ENCODE data around the gene ATP7B.

Gene ATP7B

GRCh38 chr13:51927129-51927528 lies 84.1 kb downstream of the ATP7B start:
- H2AFZ ChIP-seq (ENCODE audit: low read length): no peak overlapping the region
- H3F3A ChIP-seq (ENCODE audit: insufficient read depth, low read length): no peaks in the 10 kb centered on the region
- no peaks in the 10 kb centered on the region for H3K4me1 ChIP-seq (ENCODE audit: low read length)
- no peaks in the 10 kb centered on the region for H3K9me3 ChIP-seq (replicated peaks; ENCODE audit: insufficient read depth, low read length)
- H3K9me2 ChIP-seq (replicated peaks; ENCODE audit: insufficient read depth, low read length): no peaks in the 10 kb centered on the region
- no peaks in the 10 kb centered on the region for H3K27me3 ChIP-seq (replicated peaks; ENCODE audit: insufficient read depth, low read length)
- H4K20me1 ChIP-seq (ENCODE audit: insufficient read depth, low read length): no peaks in the 10 kb centered on the region
- DNase-seq: no peak
- H3K79me2 ChIP-seq (ENCODE audit: low read length): no peaks in the 10 kb centered on the region
- H3K4me3 ChIP-seq (ENCODE audit: low read length): no peak overlapping the region
- no peak overlapping the region for H3K9ac ChIP-seq (ENCODE audit: low read length)
- H3K27ac ChIP-seq (ENCODE audit: low read length): no peak overlapping the region
- no peaks in the 10 kb centered on the region for H3K36me3 ChIP-seq (replicated peaks; ENCODE audit: insufficient read depth, low read length)
- H3K4me2 ChIP-seq (ENCODE audit: low read depth, low read length): no peak overlapping the region
- TF ChIP-seq EZH2 (optimal IDR thresholded peaks at IDR 0.05; ENCODE audit: low read depth, low read length): no peak
- no peak for TF ChIP-seq CTCF (IDR thresholded peaks at IDR 0.05; ENCODE audit: low read length)
- no peak for TF ChIP-seq EZH2phosphoT487 (IDR thresholded peaks at IDR 0.05; ENCODE audit: low read length)

- H3K27me3 ChIP-seq (replicated peaks; ENCODE audit: insufficient read depth, low read length): no peaks in the 10 kb centered on the region
- H3K4me2 ChIP-seq (ENCODE audit: low read depth, low read length): no peak overlapping the region
- H3K79me2 ChIP-seq (ENCODE audit: low read length): no peaks in the 10 kb centered on the region
- H3K27ac ChIP-seq (ENCODE audit: low read length): no peak overlapping the region
- H3F3A ChIP-seq (ENCODE audit: insufficient read depth, low read length): no peaks in the 10 kb centered on the region
- H3K9me2 ChIP-seq (replicated peaks; ENCODE audit: insufficient read depth, low read length): no peaks in the 10 kb centered on the region
- no peaks in the 10 kb centered on the region for H3K9me3 ChIP-seq (replicated peaks; ENCODE audit: insufficient read depth, low read length)
- no peak overlapping the region for H3K4me3 ChIP-seq (ENCODE audit: low read length)
- no peaks in the 10 kb centered on the region for H4K20me1 ChIP-seq (ENCODE audit: insufficient read depth, low read length)
- TF ChIP-seq CTCF (IDR thresholded peaks at IDR 0.05; ENCODE audit: low read length): no peak
- TF ChIP-seq EZH2 (optimal IDR thresholded peaks at IDR 0.05; ENCODE audit: low read depth, low read length): no peak
- no peak for TF ChIP-seq EZH2phosphoT487 (IDR thresholded peaks at IDR 0.05; ENCODE audit: low read length)
- no peak overlapping the region for H3K9ac ChIP-seq (ENCODE audit: low read length)
- H2AFZ ChIP-seq (ENCODE audit: low read length): no peak overlapping the region
- no peaks in the 10 kb centered on the region for H3K36me3 ChIP-seq (replicated peaks; ENCODE audit: insufficient read depth, low read length)
- DNase-seq: no peak
- no peaks in the 10 kb centered on the region for H3K4me1 ChIP-seq (ENCODE audit: low read length)
Measured at GRCh38 chr13:51926528-51926885, 84.7 kb downstream of the ATP7B start.

GRCh38 chr13:51925865-51926527 lies 85.3 kb downstream of the ATP7B start:
- no peaks in the 10 kb centered on the region for H3K9me3 ChIP-seq (replicated peaks; ENCODE audit: insufficient read depth, low read length)
- H3K4me1 ChIP-seq (ENCODE audit: low read length): no peaks in the 10 kb centered on the region
- H3K4me2 ChIP-seq (ENCODE audit: low read depth, low read length): no peak overlapping the region
- no peaks in the 10 kb centered on the region for H4K20me1 ChIP-seq (ENCODE audit: insufficient read depth, low read length)
- TF ChIP-seq EZH2 (optimal IDR thresholded peaks at IDR 0.05; ENCODE audit: low read depth, low read length) (no peak), CTCF (IDR thresholded peaks at IDR 0.05; ENCODE audit: low read length) (no peak), EZH2phosphoT487 (IDR thresholded peaks at IDR 0.05; ENCODE audit: low read length) (no peak)
- DNase-seq: no peak
- no peaks in the 10 kb centered on the region for H3K36me3 ChIP-seq (replicated peaks; ENCODE audit: insufficient read depth, low read length)
- no peak overlapping the region for H3K4me3 ChIP-seq (ENCODE audit: low read length)
- H3K9ac ChIP-seq (ENCODE audit: low read length): no peak overlapping the region
- H3K27ac ChIP-seq (ENCODE audit: low read length): no peak overlapping the region
- H3K27me3 ChIP-seq (replicated peaks; ENCODE audit: insufficient read depth, low read length): no peaks in the 10 kb centered on the region
- H3K9me2 ChIP-seq (replicated peaks; ENCODE audit: insufficient read depth, low read length): no peaks in the 10 kb centered on the region
- H2AFZ ChIP-seq (ENCODE audit: low read length): no peak overlapping the region
- H3K79me2 ChIP-seq (ENCODE audit: low read length): no peaks in the 10 kb centered on the region
- no peaks in the 10 kb centered on the region for H3F3A ChIP-seq (ENCODE audit: insufficient read depth, low read length)
